T-helper 17 cell (primary cell): ENCODE results near the gene YTHDC2. TPM values are rescaled to one million over a fixed set of nuclear protein-coding genes. Genes with fewer than 3 reads are reported as not detected.
"Not testable (repeated sequence)": the region's sequence is repeated elsewhere in the genome, so short reads cannot be mapped to it uniquely, and the experiment has no call there.

ENCODE experiments used
- ATAC-seq: fragments of 150-1000 bp; cut with Tn5 transposase; 2 replicates; pipeline ENCODE4 v1.10.0; 2021; ENCODE audit warnings: mild to moderate bottlenecking, moderate library complexity
- DNase-seq, 3 donors: peaks; one replicate each; pipeline versions ENCODE4 v3.0.0 to v3.0.0-alpha.2; 2020 to 2021
- H3K9me3 ChIP-seq: one replicate; pipeline ENCODE4 v1.7.0; 2013; ENCODE audit warnings: low read length, mild to moderate bottlenecking; ENCODE audit not compliant: control insufficient read depth, poor library complexity, severe bottlenecking
- H3K27ac Mint-ChIP-seq: one replicate; pipeline ENCODE4 v1.8.0; 2022; ENCODE audit warnings: mild to moderate bottlenecking, moderate library complexity, mixed read lengths
- H3K27me3 Mint-ChIP-seq: one replicate; pipeline ENCODE4 v1.8.0; 2022; ENCODE audit warnings: mixed read lengths
- H3K36me3 Mint-ChIP-seq: one replicate; pipeline ENCODE4 v1.8.0; 2022; ENCODE audit warnings: low read depth, mixed read lengths
- H3K4me1 Mint-ChIP-seq: one replicate; pipeline ENCODE4 v1.8.0; 2022; ENCODE audit warnings: mild to moderate bottlenecking, mixed read lengths
- H3K4me3 Mint-ChIP-seq: one replicate; pipeline ENCODE4 v1.8.0; 2022; ENCODE audit warnings: mild to moderate bottlenecking, moderate library complexity, mixed read lengths
- total RNA-seq, 4 donors: library from RNA in 2 of 4; stranded (reverse) in 2 of 4; gene quantifications; one replicate each; pipeline ENCODE4 v1.2.3 and lab custom pipeline; 2022 to 2026

The YTHDC2 gene
- total RNA-seq, 2 donors from 2014 or later, result 42.5 to 46.9 TPM

DNA sequence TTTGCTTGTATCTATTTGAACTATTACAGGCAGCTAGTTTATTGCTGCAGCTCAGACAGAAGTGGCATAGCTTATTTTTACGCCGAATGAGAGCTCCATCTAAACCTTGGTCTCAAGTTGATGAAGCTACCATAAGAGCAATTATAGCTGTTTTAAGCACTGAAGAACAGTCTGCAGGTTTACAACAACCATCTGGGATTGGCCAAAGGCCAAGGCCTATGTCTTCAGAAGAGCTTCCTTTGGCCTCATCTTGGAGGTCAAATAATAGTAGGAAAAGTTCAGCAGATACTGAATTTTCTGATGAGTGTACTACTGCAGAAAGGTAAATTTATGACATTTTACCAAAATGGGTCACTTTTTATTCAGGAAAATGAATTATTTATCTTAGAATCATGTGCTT is 67.9 kb downstream of the YTHDC2 start:
- H3K4me3 Mint-ChIP-seq, result no peak overlapping the region
- no peaks in the 10 kb centered on the region for H3K27me3 Mint-ChIP-seq
- ATAC-seq (no peak), DNase-seq (no peak)
- peaks cover 15% of the 10 kb centered on the region for H3K36me3 Mint-ChIP-seq
- no peak overlapping the region for H3K27ac Mint-ChIP-seq
- peaks cover 6% of the 10 kb centered on the region for H3K4me1 Mint-ChIP-seq
- no peaks in the 10 kb centered on the region for H3K9me3 ChIP-seq

DNA sequence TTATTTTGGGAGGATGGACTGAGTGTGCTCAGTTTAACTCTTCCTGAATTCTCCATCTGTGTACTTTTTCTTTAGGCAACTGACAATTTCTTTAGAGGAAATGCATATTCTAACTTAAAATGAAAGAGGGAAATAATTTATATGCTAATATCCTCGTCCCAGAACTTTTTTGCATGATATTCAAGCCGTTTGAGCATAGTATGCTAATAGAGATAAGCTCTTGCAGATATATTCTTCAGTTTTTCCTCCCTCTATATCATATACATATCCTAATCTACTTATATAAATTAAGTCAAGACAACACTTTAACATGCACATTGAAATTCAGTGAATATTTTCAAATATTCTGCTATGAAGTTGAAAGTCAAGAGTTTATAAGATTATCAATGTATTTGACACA is 84.7 kb downstream of the YTHDC2 start:
- Mint-ChIP-seq H3K4me3 (no peak overlapping the region), H3K4me1 (peaks cover 9% of the 10 kb centered on the region), H3K27me3 (no peaks in the 10 kb centered on the region), H3K36me3 (peaks cover 2% of the 10 kb centered on the region), H3K27ac (no peak overlapping the region)
- H3K9me3 ChIP-seq, result no peaks in the 10 kb centered on the region
- DNase-seq, result no peak
- ATAC-seq, result no peak

DNA sequence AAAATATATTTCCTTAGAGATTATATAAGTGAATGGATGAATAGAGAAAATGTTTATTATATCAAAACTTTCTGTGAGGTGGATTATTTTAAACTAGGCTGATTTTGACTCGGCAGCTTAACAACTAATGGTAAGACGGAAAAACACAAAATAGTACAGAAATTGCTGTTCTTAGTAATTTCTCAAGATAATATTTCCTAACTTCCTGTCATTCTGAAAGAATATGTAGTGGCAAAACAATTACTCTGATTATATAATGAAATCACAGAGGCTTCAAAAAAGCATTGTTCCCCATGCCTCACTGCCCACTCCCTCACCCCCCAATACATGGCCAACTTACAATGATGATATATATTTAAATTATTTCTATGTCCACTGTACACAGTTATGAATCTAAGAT is 85.4 kb downstream of the YTHDC2 start:
- H3K36me3 Mint-ChIP-seq, result peaks cover 2% of the 10 kb centered on the region
- DNase-seq (no peak), ATAC-seq (no peak)
- H3K9me3 ChIP-seq, result no peaks in the 10 kb centered on the region
- no peak overlapping the region for H3K4me3 Mint-ChIP-seq
- H3K4me1 Mint-ChIP-seq, result peaks cover 9% of the 10 kb centered on the region
- H3K27me3 Mint-ChIP-seq, result no peaks in the 10 kb centered on the region
- H3K27ac Mint-ChIP-seq, result no peak overlapping the region

DNA sequence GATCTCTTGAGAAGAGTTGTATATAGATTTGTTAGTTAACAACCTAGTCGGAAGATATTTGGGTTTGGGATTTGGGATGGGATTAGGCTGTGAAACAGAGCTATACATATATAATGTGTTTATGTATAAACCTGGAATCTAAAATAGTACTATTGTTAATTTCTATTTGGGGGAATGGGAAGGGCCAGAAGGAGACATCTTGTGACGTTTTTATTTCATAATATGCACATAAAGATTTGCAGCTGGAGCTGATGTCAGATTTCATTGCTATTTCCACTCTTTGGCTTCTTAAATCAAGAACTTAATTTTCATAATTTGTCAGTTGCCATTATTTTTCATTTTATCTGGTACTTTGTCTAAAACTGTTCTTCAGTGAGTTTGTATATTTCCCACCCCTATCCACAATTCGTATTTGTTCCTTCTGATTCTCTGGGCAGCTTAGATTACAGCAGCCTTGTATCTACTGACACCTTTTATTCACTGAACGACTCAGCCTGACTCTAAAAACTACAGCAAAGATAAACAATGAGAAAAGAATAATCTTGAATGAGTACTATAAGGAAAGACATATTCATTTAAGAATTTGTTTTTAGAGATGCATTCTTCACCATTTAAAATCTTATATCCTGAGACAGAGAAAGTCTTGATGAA is 86.9 kb downstream of the YTHDC2 start:
- H3K36me3 Mint-ChIP-seq, result no peaks in the 10 kb centered on the region
- no peak overlapping the region for H3K4me3 Mint-ChIP-seq
- H3K9me3 ChIP-seq, result no peaks in the 10 kb centered on the region
- no peak overlapping the region for H3K27ac Mint-ChIP-seq
- no peak for DNase-seq
- no peak for ATAC-seq
- peaks cover 6% of the 10 kb centered on the region for H3K27me3 Mint-ChIP-seq
- peaks cover 4% of the 10 kb centered on the region for H3K4me1 Mint-ChIP-seq

DNA sequence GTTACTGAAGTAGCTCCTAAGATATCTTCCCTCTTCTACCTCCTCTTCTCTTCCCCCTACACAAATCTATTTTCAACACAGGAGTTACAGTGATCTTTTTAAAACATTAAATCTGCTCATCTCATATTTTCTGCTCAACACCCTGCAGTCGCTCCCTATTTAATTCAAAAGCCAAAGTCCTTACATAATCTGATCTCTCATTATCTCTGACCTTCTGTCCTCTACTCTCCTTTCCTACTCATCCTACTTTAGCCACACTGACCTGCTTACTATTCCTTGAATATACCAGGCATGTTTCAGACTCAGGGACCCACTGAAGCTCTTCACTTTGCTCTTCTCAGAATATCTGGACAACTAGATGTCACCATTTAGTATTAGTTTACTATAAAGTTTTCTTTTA is 87.9 kb downstream of the YTHDC2 start:
- Mint-ChIP-seq H3K27me3 (peaks cover 17% of the 10 kb centered on the region), H3K4me3 (no peak overlapping the region), H3K4me1 (peaks cover 6% of the 10 kb centered on the region), H3K27ac (no peak overlapping the region), H3K36me3 (peaks cover 2% of the 10 kb centered on the region)
- no peak for ATAC-seq
- no peaks in the 10 kb centered on the region for H3K9me3 ChIP-seq
- DNase-seq, result no peak

DNA sequence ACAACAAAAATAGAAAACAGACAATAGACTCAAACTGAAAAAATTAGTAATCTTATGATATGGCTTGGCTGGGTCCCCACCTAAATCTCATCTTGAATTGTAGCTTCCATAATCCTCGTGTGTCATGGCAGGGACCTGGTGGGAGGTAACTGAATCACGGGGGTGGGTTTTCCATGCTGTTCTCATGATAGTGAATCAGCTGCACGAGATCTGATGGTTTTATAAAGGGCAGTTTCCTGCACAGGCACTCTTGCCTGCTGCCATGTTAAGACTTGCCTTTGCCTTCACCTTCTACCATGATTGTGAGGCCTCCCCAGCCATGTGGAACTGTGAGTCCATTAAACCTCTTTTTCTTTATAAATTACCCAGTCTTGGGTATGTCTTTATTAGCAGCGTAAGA is 89.8 kb downstream of the YTHDC2 start:
- not testable (repeated sequence) for DNase-seq, H3K36me3 Mint-ChIP-seq, ATAC-seq, H3K4me3 Mint-ChIP-seq, H3K9me3 ChIP-seq, H3K4me1 Mint-ChIP-seq, H3K27ac Mint-ChIP-seq
- H3K27me3 Mint-ChIP-seq, result peaks cover 27% of the 10 kb centered on the region

DNA sequence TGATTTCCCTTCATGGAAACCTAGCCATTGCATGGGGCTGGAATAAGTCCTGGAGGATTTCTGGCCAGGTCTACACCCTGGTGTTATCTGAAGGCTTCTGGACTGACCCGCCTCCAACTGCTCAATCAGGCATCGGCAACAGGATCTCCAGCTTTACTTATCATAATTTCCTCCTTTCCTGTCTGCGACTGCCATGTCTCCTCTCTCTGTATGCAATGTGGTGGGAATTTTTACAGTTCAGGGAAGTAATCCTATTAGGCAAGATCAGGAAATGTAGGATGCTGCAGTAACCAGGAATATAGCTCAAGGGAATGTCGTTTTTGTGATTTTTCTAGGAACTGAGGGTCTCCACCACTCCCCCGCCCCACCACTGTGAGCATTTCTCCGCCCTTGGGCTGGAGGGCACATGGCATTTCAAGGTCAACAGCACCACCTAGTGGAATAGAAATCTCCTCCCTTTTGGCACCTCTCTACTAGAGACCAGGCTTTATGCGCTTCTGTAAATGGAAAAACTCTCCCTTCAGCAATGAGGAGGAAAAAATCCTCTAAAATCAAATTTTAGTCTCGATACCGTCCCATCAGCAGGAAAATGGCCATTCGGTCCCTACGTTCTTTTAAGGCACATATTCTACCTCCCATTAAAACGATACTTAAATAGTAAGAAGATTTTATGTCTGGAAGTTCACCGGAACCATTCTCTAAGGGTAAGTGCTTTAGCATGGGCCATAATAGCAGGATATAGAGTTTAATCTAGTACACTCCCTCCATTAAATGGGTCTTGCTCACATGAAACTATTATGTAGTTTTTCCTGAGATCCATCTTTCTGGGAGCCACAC is 93.0 kb downstream of the YTHDC2 start:
- Mint-ChIP-seq H3K36me3 (peaks cover 3% of the 10 kb centered on the region), H3K4me3 (no peak overlapping the region), H3K27me3 (peaks cover 37% of the 10 kb centered on the region), H3K4me1 (peaks cover 6% of the 10 kb centered on the region), H3K27ac (no peak overlapping the region)
- ATAC-seq (peak; percentile 82), DNase-seq (peak in 2 of 3 donors; percentile 13 to 27)
- no peaks in the 10 kb centered on the region for H3K9me3 ChIP-seq

DNA sequence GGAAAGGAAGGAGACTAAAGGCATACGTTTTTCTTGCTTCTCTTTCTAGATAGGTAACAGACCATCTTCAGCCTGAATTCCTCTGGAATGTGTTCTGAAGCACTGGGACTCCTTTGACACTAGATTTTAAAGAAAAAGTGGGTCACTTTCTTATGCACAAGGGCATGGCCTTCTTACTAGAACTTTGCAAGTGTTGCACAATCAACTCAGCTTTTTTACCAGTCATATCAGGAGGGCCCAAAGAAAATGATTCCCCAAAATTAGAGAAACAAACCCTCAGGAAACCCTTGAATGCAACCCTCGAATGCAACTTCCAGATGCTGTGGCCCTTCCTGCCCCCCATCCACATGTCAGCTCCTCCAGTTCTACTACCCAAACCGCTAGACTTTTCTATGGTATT is 93.9 kb downstream of the YTHDC2 start:
- H3K27ac Mint-ChIP-seq, result no peak overlapping the region
- peaks cover 3% of the 10 kb centered on the region for H3K36me3 Mint-ChIP-seq
- no peak overlapping the region for H3K4me3 Mint-ChIP-seq
- H3K27me3 Mint-ChIP-seq, result peaks cover 37% of the 10 kb centered on the region
- DNase-seq (no peak), ATAC-seq (no peak)
- H3K4me1 Mint-ChIP-seq, result peaks cover 5% of the 10 kb centered on the region
- no peaks in the 10 kb centered on the region for H3K9me3 ChIP-seq

DNA sequence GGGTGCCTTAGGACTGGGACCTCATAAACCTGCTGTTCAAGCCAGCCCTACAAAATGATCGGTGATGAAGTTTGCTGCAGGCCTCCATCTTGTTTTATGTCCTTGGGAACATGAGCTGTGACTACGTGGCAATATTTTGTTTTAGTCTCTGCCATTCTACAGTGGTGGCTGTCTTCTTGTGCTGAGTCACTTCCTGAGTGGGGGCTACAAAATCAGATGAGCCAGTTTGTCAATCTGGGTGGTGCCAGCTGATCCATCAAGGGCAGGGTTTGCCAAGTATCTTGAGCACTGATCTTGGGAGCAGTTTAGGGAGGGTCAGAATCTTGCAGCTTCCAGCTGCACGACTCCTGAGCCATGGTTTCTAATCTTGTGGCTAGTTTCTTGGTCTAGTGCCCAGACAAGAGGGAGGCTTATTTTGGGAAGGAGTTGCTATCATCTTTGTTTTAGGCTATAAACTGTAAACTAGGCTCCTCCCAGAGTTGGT is 94.7 kb downstream of the YTHDC2 start:
- no peak for DNase-seq
- ATAC-seq, result no peak
- H3K9me3 ChIP-seq, result no peaks in the 10 kb centered on the region
- peaks cover 3% of the 10 kb centered on the region for H3K36me3 Mint-ChIP-seq
- peaks cover 45% of the 10 kb centered on the region for H3K27me3 Mint-ChIP-seq
- H3K27ac Mint-ChIP-seq, result no peak overlapping the region
- peaks cover 8% of the 10 kb centered on the region for H3K4me1 Mint-ChIP-seq
- H3K4me3 Mint-ChIP-seq, result no peak overlapping the region

- DNase-seq (no peak), ATAC-seq (peak; percentile 79)
- H3K4me1 Mint-ChIP-seq, result peaks cover 7% of the 10 kb centered on the region
- no peaks in the 10 kb centered on the region for H3K36me3 Mint-ChIP-seq
- no peak overlapping the region for H3K27ac Mint-ChIP-seq
- peaks cover 47% of the 10 kb centered on the region for H3K27me3 Mint-ChIP-seq
- no peaks in the 10 kb centered on the region for H3K9me3 ChIP-seq
- no peak overlapping the region for H3K4me3 Mint-ChIP-seq
These were observed 98.6 kb downstream of the YTHDC2 start for GRCh38 chr5:113612060-113612496.

GRCh38 chr5:113614191-113614590 is 100.7 kb downstream of the YTHDC2 start:
- Mint-ChIP-seq H3K36me3 (no peaks in the 10 kb centered on the region), H3K27ac (no peak overlapping the region), H3K27me3 (peaks cover 41% of the 10 kb centered on the region), H3K4me3 (no peak overlapping the region), H3K4me1 (peaks cover 7% of the 10 kb centered on the region)
- ATAC-seq (no peak), DNase-seq (no peak)
- H3K9me3 ChIP-seq, result no peaks in the 10 kb centered on the region

DNA sequence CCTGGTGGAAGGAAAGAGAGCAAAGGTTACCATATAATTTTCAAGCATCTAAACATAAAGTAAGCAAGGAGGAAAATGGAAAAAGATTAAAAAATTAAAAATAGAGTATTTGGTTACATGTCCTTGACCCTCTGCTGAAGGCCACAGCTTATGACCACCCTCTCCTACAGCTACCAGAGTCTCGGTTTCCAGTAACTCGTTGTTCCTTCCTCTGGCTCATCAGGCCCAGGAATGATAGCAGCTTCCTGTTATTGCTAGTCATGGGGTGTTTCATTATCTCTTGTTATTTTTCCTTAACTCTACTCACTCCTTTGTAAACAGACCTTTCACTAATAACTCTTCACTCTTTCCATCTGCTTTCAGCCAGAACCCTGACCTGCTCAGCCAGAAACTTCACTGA is 102.2 kb downstream of the YTHDC2 start:
- H3K9me3 ChIP-seq, result no peaks in the 10 kb centered on the region
- H3K36me3 Mint-ChIP-seq, result no peaks in the 10 kb centered on the region
- no peak overlapping the region for H3K4me3 Mint-ChIP-seq
- H3K27ac Mint-ChIP-seq, result no peak overlapping the region
- peaks cover 7% of the 10 kb centered on the region for H3K4me1 Mint-ChIP-seq
- ATAC-seq (no peak), DNase-seq (no peak)
- H3K27me3 Mint-ChIP-seq, result peaks cover 32% of the 10 kb centered on the region

GRCh38 chr5:113617191-113617796 is 103.8 kb downstream of the YTHDC2 start:
- no peak overlapping the region for H3K4me3 Mint-ChIP-seq
- no peaks in the 10 kb centered on the region for H3K9me3 ChIP-seq
- no peaks in the 10 kb centered on the region for H3K36me3 Mint-ChIP-seq
- H3K4me1 Mint-ChIP-seq, result peaks cover 7% of the 10 kb centered on the region
- H3K27me3 Mint-ChIP-seq, result peaks cover 32% of the 10 kb centered on the region
- no peak for DNase-seq
- no peak overlapping the region for H3K27ac Mint-ChIP-seq
- ATAC-seq, result no peak
